BE2C (cell line): ENCODE results near the gene PIGQ.
"Not testable (repeated sequence)": the region's sequence is repeated elsewhere in the genome, so short reads cannot be mapped to it uniquely, and the experiment has no call there.

Experiments used
- DNase-seq: peaks from one replicate; pipeline ENCODE4 v3.0.0-alpha.2; 2020
- H3K27me3 ChIP-seq: fragments of 250-450 bp; sonication (Bioruptor Pico); 2 replicates; pipeline ENCODE4 v1.5.1; 2020; ENCODE audit warnings: mild to moderate bottlenecking
- H3K36me3 ChIP-seq: fragments of 250-450 bp; sonication (Bioruptor Pico); 2 replicates; pipeline ENCODE4 v1.5.1; 2020; ENCODE audit warnings: mild to moderate bottlenecking
- H3K4me1 ChIP-seq: fragments of 250-450 bp; sonication (Bioruptor Pico); 2 replicates; pipeline ENCODE4 v1.5.1; 2020
- H3K4me3 ChIP-seq: 2 replicates; pipeline ENCODE4 v1.5.1; 2011; ENCODE audit warnings: low read depth, low read length
- H3K9me3 ChIP-seq: fragments of 250-450 bp; sonication (Bioruptor Pico); 2 replicates; pipeline ENCODE4 v1.5.1; 2020
- TF ChIP-seq, protein P1 (sequence below): IDR thresholded peaks from 2 replicates; pipeline ENCODE4 v1.5.1; 2012; ENCODE audit warnings: mild to moderate bottlenecking, low read depth, low read length

PIGQ gene

DNA sequence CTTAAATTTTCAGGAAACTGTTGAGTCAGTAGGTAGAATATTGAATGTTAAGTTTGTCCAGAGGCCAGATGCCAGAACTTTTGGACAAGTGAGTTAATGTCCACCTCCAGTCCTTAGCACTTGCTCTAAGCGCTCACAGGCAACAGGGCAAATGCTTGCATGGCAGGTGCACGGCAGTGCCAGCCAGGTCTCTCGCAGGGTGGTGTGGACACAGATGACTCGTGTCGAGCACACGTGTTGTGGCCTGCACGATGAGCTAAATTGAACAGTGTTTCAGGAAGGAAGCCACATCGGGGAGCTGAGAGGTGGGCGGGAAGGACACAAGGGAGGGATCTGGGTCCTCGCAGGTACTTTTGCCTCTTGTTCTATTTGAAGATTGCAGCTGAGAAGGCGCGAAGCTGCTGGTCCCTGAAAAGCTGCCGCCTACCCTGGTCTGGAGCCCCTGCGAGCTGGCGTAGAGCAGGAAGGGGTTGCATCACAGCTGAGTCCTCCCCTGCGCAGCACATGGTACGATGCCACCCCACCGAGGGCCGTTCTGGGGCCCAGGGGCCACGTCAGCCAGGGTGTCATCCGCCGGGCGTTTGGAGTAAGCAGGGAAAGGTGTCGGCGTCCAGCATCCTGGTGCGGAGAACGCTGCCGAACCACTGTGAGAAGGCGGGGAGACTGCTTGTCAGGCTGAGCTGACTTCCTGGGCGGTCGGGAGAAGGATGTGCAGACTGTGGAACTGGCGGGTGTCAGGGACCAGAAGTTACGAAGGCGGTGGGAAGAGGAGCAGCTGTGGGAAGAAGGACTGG is 26.4 kb downstream of the PIGQ start:
- Histone ChIP-seq H3K36me3 (peaks cover 11% of the 10 kb centered on the region; the same call in 1 of the 2 replicates), H3K4me3 (no peak overlapping the region), H3K9me3 (no peaks in the 10 kb centered on the region), H3K4me1 (no peaks in the 10 kb centered on the region), H3K27me3 (no peaks in the 10 kb centered on the region)
- DNase-seq, result no peak
- TF ChIP-seq, protein P1, sequence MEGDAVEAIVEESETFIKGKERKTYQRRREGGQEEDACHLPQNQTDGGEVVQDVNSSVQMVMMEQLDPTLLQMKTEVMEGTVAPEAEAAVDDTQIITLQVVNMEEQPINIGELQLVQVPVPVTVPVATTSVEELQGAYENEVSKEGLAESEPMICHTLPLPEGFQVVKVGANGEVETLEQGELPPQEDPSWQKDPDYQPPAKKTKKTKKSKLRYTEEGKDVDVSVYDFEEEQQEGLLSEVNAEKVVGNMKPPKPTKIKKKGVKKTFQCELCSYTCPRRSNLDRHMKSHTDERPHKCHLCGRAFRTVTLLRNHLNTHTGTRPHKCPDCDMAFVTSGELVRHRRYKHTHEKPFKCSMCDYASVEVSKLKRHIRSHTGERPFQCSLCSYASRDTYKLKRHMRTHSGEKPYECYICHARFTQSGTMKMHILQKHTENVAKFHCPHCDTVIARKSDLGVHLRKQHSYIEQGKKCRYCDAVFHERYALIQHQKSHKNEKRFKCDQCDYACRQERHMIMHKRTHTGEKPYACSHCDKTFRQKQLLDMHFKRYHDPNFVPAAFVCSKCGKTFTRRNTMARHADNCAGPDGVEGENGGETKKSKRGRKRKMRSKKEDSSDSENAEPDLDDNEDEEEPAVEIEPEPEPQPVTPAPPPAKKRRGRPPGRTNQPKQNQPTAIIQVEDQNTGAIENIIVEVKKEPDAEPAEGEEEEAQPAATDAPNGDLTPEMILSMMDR, result no peak

DNA sequence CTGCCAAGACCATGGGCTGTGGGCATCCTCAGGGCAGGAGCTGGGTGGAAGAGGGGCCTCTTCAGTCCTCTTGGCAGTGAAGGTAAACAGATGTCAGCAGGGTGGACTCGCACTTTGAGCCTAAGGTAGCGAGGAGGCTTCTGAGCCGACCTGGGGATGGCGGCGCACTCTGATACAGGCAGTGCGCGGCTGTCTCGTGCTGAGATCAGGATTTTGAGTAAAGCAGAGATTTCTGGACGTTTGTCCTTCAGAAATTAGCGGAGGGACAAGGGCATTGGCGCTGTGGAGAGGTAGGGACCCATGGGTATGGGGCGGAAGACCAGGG is 26.9 kb downstream of the PIGQ start:
- no peak overlapping the region for H3K4me3 ChIP-seq
- TF ChIP-seq, protein P1, result no peak
- H3K36me3 ChIP-seq, result peaks cover 11% of the 10 kb centered on the region; the same call in 1 of the 2 replicates
- no peaks in the 10 kb centered on the region for H3K4me1 ChIP-seq
- no peak for DNase-seq
- H3K9me3 ChIP-seq, result no peaks in the 10 kb centered on the region
- no peaks in the 10 kb centered on the region for H3K27me3 ChIP-seq

DNA sequence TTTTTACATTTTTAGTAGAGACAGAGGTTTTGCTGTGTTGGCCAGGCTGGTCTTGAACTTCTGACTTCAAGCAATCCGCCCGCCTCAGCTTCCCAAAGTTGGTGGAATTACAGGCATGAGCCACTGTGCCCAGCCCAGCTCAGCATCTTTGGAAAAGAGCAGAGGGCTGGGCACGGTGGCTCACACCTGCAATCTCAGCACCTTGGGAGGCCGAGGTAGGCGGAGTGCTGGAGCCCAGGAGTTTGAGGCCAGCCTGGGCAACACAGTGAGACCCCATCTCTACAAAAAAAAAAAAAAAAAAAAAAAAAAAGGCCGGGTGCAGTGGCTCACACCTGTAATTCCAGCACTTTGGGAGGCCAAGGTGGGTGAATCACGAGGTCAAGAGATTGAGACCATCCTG is 27.9 kb downstream of the PIGQ start:
- H3K36me3 ChIP-seq, result peaks cover 11% of the 10 kb centered on the region; the same call in 1 of the 2 replicates
- not testable (repeated sequence) for H3K27me3 ChIP-seq, H3K4me1 ChIP-seq, H3K9me3 ChIP-seq, DNase-seq, H3K4me3 ChIP-seq

DNA sequence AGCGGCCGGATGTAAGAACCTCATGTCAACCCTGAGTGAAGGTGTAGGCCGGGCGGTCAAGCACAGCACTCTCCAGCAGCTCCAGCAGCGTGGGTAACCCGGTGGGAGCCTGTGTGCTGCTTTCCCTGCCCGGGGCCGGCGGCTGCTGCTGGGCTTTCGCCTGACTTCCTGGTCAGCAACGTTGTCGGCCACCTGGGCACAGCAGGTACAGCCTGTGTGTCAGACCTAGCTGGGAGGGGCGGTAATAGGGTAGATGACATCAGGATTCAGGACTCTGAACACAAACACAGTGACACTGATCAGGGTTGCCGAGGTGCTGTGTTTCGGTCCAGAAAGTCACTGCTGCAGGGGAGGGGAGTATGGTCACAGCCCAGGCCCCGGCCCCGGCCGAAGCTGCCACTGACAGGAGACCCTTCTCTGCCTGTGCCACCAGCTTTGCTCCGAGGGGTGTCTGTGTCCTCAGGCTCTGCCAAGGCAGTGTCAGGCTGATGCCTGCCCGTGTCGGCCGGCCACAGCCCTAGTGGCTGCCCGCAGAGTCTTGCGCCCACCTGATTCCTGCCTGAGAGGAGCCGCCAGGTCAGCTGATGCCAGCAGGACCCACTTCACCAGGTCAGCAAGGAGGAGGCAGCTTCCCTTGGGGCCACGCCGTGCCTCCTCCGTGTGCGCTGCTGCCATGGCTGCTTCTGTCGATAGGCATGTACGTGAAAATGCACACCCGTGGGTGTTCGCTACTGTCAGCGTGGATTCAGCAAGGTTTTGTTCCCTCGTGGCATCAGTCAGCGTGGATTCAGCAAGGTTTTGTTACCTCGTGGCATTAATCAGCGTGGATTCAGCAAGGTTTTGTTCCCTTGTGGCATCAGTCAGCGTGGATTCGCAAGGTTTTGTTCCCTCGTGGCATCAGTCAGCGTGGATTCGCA is 29.3 kb downstream of the PIGQ start:
- Histone ChIP-seq H3K4me3 (no peak overlapping the region), H3K27me3 (no peaks in the 10 kb centered on the region), H3K9me3 (no peaks in the 10 kb centered on the region), H3K4me1 (no peaks in the 10 kb centered on the region), H3K36me3 (peaks cover 11% of the 10 kb centered on the region; the same call in 1 of the 2 replicates)
- TF ChIP-seq, protein P1, result no peak
- DNase-seq, result no peak

- no peaks in the 10 kb centered on the region for H3K27me3 ChIP-seq
- peaks cover 11% of the 10 kb centered on the region; the same call in 1 of the 2 replicates for H3K36me3 ChIP-seq
- no peak overlapping the region for H3K4me3 ChIP-seq
- no peaks in the 10 kb centered on the region for H3K4me1 ChIP-seq
- TF ChIP-seq, protein P1, result peak; percentile 54
- DNase-seq, result no peak
- H3K9me3 ChIP-seq, result no peaks in the 10 kb centered on the region
These were observed 31.0 kb downstream of the PIGQ start for GRCh38 chr16:600781-601180.

GRCh38 chr16:603933-604332 is 34.2 kb downstream of the PIGQ start:
- Histone ChIP-seq H3K9me3 (no peaks in the 10 kb centered on the region), H3K36me3 (peaks cover 4% of the 10 kb centered on the region; the same call in 1 of the 2 replicates), H3K4me3 (no peak overlapping the region), H3K27me3 (no peaks in the 10 kb centered on the region), H3K4me1 (no peaks in the 10 kb centered on the region)
- TF ChIP-seq, protein P1, result no peak
- no peak for DNase-seq
